A673 (cell line): ENCODE results near the gene ACOT8. TPM values are rescaled to one million over a fixed set of nuclear protein-coding genes. Genes with fewer than 3 reads are reported as not detected.
A peak's percentile ranks its signal among the peaks of the same experiment; 100 is the strongest.
"Not testable (repeated sequence)": the region's sequence is repeated elsewhere in the genome, so short reads cannot be mapped to it uniquely, and the experiment has no call there.

Source experiments
- BruUV-seq: library from RNA; stranded (reverse); fragments of 400-500 nt; replicated peaks from 2 replicates; lab custom pipeline; 2021; lab: Mats Ljungman, UMichigan
- CTCF ChIA-PET: fragments of 300-600 bp; sonication (Branson Sonifier 250); formaldehyde crosslinking; loops from one replicate; lab custom pipeline; 2022; ENCODE audit warnings: antibody characterized with exemption; lab: Charles Lee
- POLR2A ChIA-PET: fragments of 300-600 bp; sonication (Branson Sonifier 250); formaldehyde crosslinking; loops from one replicate; lab custom pipeline; 2022; ENCODE audit warnings: antibody characterized with exemption; ENCODE audit not compliant: low non-redundant PET; lab: Charles Lee
- DNase-seq: peaks from one replicate; pipeline ENCODE4 v3.0.0-alpha.2; 2015; ENCODE audit warnings: low spot score
- H3K27ac ChIP-seq: fragments of 200-600 bp; sonication (generic); 2 replicates; pipeline ENCODE4 v1.5.1; 2016; ENCODE audit warnings: mixed run types, low read depth, mild to moderate bottlenecking, mixed read lengths, antibody characterized with exemption, low read length; ENCODE audit not compliant: poor library complexity, severe bottlenecking
- H3K27me3 ChIP-seq: fragments of 200-600 bp; sonication (generic); replicated peaks from 2 replicates; pipeline ENCODE4 v1.6.1; 2017; ENCODE audit warnings: mixed run types, low read depth, mild to moderate bottlenecking, mixed read lengths, antibody characterized with exemption, low read length; ENCODE audit not compliant: insufficient read depth, poor library complexity
- H3K36me3 ChIP-seq: fragments of 200-600 bp; sonication (generic); 2 replicates; pipeline ENCODE4 v1.6.1; 2016; ENCODE audit warnings: mixed run types, mild to moderate bottlenecking, mixed read lengths, antibody characterized with exemption, low read length; ENCODE audit not compliant: insufficient read depth, poor library complexity, severe bottlenecking
- H3K4me1 ChIP-seq: fragments of 200-600 bp; sonication (generic); 2 replicates; pipeline ENCODE4 v1.6.1; 2017; ENCODE audit warnings: mixed run types, mild to moderate bottlenecking, mixed read lengths, antibody characterized with exemption, low read length; ENCODE audit not compliant: insufficient read depth, poor library complexity, severe bottlenecking
- H3K4me3 ChIP-seq: fragments of 200-600 bp; sonication (generic); 2 replicates; pipeline ENCODE4 v1.5.1; 2016; ENCODE audit warnings: low read depth, mixed run types, mild to moderate bottlenecking, mixed read lengths, low read length; ENCODE audit not compliant: poor library complexity, severe bottlenecking
- H3K9me3 ChIP-seq: fragments of 200-600 bp; sonication (generic); 2 replicates; pipeline ENCODE4 v1.6.1; 2016; ENCODE audit warnings: mixed run types, low read depth, mild to moderate bottlenecking, mixed read lengths, antibody characterized with exemption, low read length; ENCODE audit not compliant: poor library complexity, severe bottlenecking
- EZH2 ChIP-seq: fragments of 200-600 bp; sonication (generic); IDR thresholded peaks from 2 replicates; pipeline ENCODE4 v1.6.1; 2017; ENCODE audit warnings: borderline replicate concordance, low read depth, mild to moderate bottlenecking, mixed read lengths, antibody characterized with exemption, low read length; ENCODE audit not compliant: poor library complexity, severe bottlenecking
- intact Hi-C: fragments of 100-400 bp; cut with micrococcal nuclease; formaldehyde crosslinking; loops from one replicate; pipeline ENCODE4 v1.10.0; 2022; ENCODE audit not compliant: unreplicated experiment
- total RNA-seq: library from RNA; stranded (reverse); gene quantifications from 2 replicates; pipeline ENCODE4 v1.2.3, GENCODE V29; 2021
- TF ChIP-seq, protein P1 (sequence below): fragments of 300-800, 200-600 bp; sonication (generic); conservative IDR thresholded peaks from 2 replicates; pipeline ENCODE4 v1.5.1; 2017; ENCODE audit warnings: low read depth, mild to moderate bottlenecking, antibody characterized with exemption, low read length, moderate library complexity, mixed read lengths

ACOT8 gene
- total RNA-seq, 1 experiment from 2014 or later, result 16.9 TPM

DNA sequence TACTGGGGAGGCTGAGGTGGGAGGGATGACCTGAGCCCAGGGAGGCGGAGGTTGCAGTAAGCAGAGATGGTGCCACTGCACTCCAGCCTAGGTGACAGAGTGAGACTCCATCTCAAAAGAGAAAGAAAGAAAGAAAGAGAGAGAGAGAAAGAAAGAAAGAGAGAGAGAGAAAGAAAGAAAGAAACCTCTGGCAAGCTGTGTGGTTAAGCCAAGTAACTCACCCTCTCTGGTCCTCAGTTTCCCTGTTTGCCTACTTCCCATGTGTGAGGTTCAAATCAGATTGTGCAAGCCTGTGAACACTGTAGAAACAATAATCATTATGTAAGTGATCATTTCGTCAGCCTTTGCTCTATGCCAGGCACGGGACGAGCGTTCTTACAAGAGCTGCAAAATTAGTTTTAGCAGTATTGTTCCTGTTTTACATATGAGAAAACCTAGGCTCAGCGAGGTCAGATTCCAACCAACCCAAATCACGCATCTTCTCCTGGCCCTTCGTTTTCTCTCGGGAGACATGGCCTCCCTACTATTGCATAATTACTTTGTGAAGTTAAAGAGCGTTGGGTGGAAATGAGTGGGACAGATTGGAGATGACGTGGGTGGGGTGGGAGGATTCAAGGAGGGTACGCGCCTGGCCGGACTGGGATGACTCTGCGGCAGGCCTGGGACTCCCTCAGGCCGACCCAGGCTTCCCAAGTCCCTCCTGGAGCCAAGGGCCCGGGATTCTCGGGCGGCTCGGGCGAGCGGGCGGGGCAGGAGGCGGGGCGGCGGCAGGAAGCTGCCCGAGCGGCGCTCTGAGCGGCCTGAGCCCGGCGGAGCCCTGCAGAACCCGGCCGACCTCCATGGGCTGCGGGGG, 23.9 kb downstream of the ACOT8 start, which contains the start of gene SNX21:
Gene SNX21, plus strand, starts transcription at position 770 of the 853 bp plus-strand sequence. CDS start 121 bp downstream, outside the sequence.
- ChIA-PET POLR2A (interaction anchor here (0.7 kb wide), 1 partner anchor 128 kb away, joined by 8 read pairs; no protein-coding TSS in a partner anchor), CTCF (no interaction called here)
- no TSS peak for BruUV-seq
- H3K9me3 ChIP-seq, result no peaks in the 10 kb centered on the region
- H3K36me3 ChIP-seq, result no peaks in the 10 kb centered on the region
- DNase-seq, result peak; percentile 67
- H3K27ac ChIP-seq, result peak within 1 kb of the TSS; percentile 78
- intact Hi-C loops, result no loop called here
- peak within 1 kb of the TSS; percentile 68 for H3K4me3 ChIP-seq
- H3K27me3 ChIP-seq, result no peaks in the 10 kb centered on the region
- TF ChIP-seq, protein P1, sequence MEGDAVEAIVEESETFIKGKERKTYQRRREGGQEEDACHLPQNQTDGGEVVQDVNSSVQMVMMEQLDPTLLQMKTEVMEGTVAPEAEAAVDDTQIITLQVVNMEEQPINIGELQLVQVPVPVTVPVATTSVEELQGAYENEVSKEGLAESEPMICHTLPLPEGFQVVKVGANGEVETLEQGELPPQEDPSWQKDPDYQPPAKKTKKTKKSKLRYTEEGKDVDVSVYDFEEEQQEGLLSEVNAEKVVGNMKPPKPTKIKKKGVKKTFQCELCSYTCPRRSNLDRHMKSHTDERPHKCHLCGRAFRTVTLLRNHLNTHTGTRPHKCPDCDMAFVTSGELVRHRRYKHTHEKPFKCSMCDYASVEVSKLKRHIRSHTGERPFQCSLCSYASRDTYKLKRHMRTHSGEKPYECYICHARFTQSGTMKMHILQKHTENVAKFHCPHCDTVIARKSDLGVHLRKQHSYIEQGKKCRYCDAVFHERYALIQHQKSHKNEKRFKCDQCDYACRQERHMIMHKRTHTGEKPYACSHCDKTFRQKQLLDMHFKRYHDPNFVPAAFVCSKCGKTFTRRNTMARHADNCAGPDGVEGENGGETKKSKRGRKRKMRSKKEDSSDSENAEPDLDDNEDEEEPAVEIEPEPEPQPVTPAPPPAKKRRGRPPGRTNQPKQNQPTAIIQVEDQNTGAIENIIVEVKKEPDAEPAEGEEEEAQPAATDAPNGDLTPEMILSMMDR, result no peak
- TF ChIP-seq EZH2, result no peak
- H3K4me1 ChIP-seq, result peaks cover 8% of the 10 kb centered on the region

DNA sequence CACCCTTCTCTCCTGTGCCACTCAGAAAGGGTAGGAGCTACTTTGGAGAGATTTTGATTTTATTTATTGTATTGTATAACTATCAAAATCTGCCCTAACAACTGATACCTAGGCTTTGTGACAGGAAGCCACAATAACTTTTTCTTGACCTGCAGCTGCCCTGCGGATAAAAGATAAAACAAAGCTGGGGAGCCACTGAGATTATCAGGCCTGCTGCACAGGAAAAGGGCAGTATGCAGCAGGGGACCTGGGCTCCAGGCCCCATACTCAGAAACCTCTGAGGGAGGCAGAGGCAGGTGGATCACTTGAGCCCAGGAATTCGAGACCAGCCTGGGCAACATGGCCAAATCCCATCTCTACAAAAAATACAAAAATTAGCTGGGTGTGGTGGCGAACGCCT, 24.6 kb downstream of the ACOT8 start:
- DNase-seq, result no peak
- Histone ChIP-seq H3K4me1 (peaks cover 8% of the 10 kb centered on the region), H3K27ac (no peak overlapping the region), H3K36me3 (no peaks in the 10 kb centered on the region), H3K4me3 (no peak overlapping the region), H3K9me3 (no peaks in the 10 kb centered on the region), H3K27me3 (no peaks in the 10 kb centered on the region)
- intact Hi-C loops, result no loop called here
- no peak for TF ChIP-seq EZH2
- TF ChIP-seq, protein P1, result no peak
- BruUV-seq, result no TSS peak
- POLR2A ChIA-PET, result no interaction called here
- CTCF ChIA-PET, result no interaction called here

DNA sequence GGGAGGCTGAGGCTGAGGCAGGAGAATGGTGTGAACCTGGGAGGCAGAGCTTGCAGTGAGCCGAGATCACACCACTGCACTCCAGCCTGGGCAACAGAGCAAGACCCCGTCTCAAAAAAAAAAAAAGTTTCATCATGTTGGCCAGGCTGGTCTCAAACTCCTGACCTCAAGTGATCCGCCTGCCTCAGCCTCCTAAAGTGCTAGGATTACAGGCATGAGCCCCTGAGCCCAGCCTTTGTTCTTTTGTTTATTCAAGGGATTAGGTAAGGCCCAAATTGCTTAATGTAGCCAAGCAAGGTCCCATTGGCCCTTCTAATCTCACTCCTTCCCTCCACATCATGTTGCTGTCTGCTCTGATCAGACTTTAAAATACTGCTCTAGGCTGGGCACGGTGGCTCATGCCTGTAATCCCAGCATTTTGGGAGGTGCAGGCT, 27.5 kb downstream of the ACOT8 start:
- DNase-seq, H3K27me3 ChIP-seq, H3K9me3 ChIP-seq, intact Hi-C loops, H3K4me1 ChIP-seq, H3K36me3 ChIP-seq, CTCF ChIA-PET, H3K4me3 ChIP-seq, BruUV-seq, H3K27ac ChIP-seq: not testable (repeated sequence)
- POLR2A ChIA-PET, result interaction anchor here (0.7 kb wide), 1 partner anchor 9 kb away, joined by 4 read pairs; no protein-coding TSS in a partner anchor
